OCI-LY1 (cell line): ENCODE results near the gene SV2C.

Experiments
- H2AFZ ChIP-seq: fragments of 200-600 bp; sonication (generic), shearing (Covaris generic); 2 replicates; pipeline ENCODE4 v1.6.0; 2014; ENCODE audit warnings: antibody characterized with exemption, mild to moderate bottlenecking, low read length
- H3F3A ChIP-seq: fragments of 200-600 bp; sonication (generic), shearing (Covaris generic); 2 replicates; pipeline ENCODE4 v1.6.0; 2014; ENCODE audit warnings: mild to moderate bottlenecking, antibody characterized with exemption, low read length, moderate library complexity; ENCODE audit not compliant: insufficient read depth
- H3K27ac ChIP-seq: fragments of 200-600 bp; sonication (generic); 2 replicates; pipeline ENCODE4 v1.5.1; 2014; ENCODE audit warnings: low read length, mixed run types, mild to moderate bottlenecking, low read depth; ENCODE audit not compliant: poor library complexity, severe bottlenecking
- H3K27me3 ChIP-seq: fragments of 200-600 bp; sonication (generic); 2 replicates; pipeline ENCODE4 v1.6.0; 2014; ENCODE audit warnings: antibody characterized with exemption, mild to moderate bottlenecking, low read length, moderate library complexity; ENCODE audit not compliant: insufficient read depth
- H3K36me3 ChIP-seq: fragments of 200-600 bp; sonication (generic); 2 replicates; pipeline ENCODE4 v1.6.1; 2014; ENCODE audit warnings: mild to moderate bottlenecking, antibody characterized with exemption, low read length, moderate library complexity, mixed read lengths; ENCODE audit not compliant: insufficient read depth
- H3K4me1 ChIP-seq: fragments of 200-600 bp; sonication (generic); 2 replicates; pipeline ENCODE4 v1.5.1; 2014; ENCODE audit warnings: mild to moderate bottlenecking, low read length, moderate library complexity; ENCODE audit not compliant: insufficient read depth, severe bottlenecking
- H3K4me2 ChIP-seq: fragments of 200-600 bp; sonication (generic), shearing (Covaris generic); 2 replicates; pipeline ENCODE4 v1.6.1; 2014; ENCODE audit warnings: low read length
- H3K4me3 ChIP-seq: fragments of 200-600 bp; sonication (generic); 2 replicates; pipeline ENCODE4 v1.5.1; 2014; ENCODE audit warnings: low read length, low read depth, mild to moderate bottlenecking, mixed read lengths; ENCODE audit not compliant: poor library complexity, severe bottlenecking
- H3K79me2 ChIP-seq: fragments of 200-600 bp; shearing (Covaris generic); 2 replicates; pipeline ENCODE4 v1.6.1; 2016; ENCODE audit warnings: mixed run types, low read length, mixed read lengths; ENCODE audit not compliant: insufficient read depth
- H3K9ac ChIP-seq: fragments of 200-600 bp; sonication (generic), shearing (Covaris generic); 2 replicates; pipeline ENCODE4 v1.6.1; 2014; ENCODE audit warnings: mild to moderate bottlenecking, low read length, mixed read lengths
- H3K9me2 ChIP-seq: fragments of 200-600 bp; sonication (generic), shearing (Covaris generic); 2 replicates; pipeline ENCODE4 v1.6.1; 2014; ENCODE audit warnings: low read depth, mild to moderate bottlenecking, low read length, mixed read lengths
- H3K9me3 ChIP-seq: fragments of 200-600 bp; shearing (Covaris generic); 2 replicates; pipeline ENCODE4 v1.6.1; 2014; ENCODE audit warnings: low read length, mixed read lengths
- H4K20me1 ChIP-seq: fragments of 200-600 bp; sonication (generic), shearing (Covaris generic); 2 replicates; pipeline ENCODE4 v1.6.0; 2016; ENCODE audit warnings: mild to moderate bottlenecking, low read length; ENCODE audit not compliant: insufficient read depth
- EZH2 ChIP-seq: fragments of 200-600 bp; sonication (generic), shearing (Covaris generic); IDR thresholded peaks from 2 replicates; pipeline ENCODE4 v1.8.0; 2017; ENCODE audit warnings: borderline replicate concordance, mixed run types, mild to moderate bottlenecking, antibody characterized with exemption, low read length, moderate library complexity, mixed read lengths
- TF ChIP-seq, protein P1 (sequence below): fragments of 200-600 bp; sonication (generic), shearing (Covaris generic); IDR thresholded peaks from 2 replicates; pipeline ENCODE4 v1.5.1; 2017; ENCODE audit warnings: mild to moderate bottlenecking, antibody characterized with exemption, low read length, moderate library complexity, mixed read lengths

The SV2C gene

DNA sequence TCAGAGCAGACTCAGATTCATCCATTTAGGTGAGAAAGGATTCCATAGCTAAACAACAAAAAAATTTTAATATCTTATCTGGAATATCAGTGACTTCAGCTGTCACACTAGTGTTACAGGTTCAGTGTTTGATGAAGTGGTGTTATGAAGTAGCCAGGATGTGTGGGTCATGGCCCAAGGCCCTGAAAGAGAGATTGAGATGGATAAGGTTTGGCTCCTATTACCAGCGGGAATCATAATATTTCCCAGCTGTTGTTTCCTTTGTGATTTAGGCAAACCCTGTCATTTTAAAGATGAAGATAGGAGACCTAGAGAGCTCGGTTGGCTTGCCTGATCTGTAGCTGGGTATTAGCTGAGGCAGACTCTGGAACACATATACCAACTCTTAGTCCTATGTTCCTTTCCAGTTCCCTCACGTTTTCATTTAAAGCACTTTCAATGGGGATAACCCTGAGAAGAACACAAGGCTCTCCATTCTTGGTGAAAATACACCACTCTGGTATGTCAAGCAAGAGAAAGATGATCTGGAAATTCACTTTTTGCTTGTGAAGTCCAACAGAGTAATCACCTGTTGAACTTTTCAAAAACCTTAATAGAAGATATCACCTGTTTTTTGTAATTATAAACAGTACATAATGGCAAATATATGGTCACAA is 54.8 kb downstream of the SV2C start:
- Histone ChIP-seq H3K27ac (no peak overlapping the region), H3K27me3 (no peaks in the 10 kb centered on the region), H3K9ac (no peak overlapping the region), H3F3A (no peaks in the 10 kb centered on the region), H2AFZ (no peak overlapping the region), H3K79me2 (no peaks in the 10 kb centered on the region), H3K9me3 (no peaks in the 10 kb centered on the region), H4K20me1 (no peaks in the 10 kb centered on the region), H3K4me3 (no peak overlapping the region), H3K9me2 (no peaks in the 10 kb centered on the region), H3K4me1 (no peaks in the 10 kb centered on the region), H3K4me2 (no peak overlapping the region), H3K36me3 (no peaks in the 10 kb centered on the region)
- TF ChIP-seq EZH2 = no peak
- TF ChIP-seq, protein P1, sequence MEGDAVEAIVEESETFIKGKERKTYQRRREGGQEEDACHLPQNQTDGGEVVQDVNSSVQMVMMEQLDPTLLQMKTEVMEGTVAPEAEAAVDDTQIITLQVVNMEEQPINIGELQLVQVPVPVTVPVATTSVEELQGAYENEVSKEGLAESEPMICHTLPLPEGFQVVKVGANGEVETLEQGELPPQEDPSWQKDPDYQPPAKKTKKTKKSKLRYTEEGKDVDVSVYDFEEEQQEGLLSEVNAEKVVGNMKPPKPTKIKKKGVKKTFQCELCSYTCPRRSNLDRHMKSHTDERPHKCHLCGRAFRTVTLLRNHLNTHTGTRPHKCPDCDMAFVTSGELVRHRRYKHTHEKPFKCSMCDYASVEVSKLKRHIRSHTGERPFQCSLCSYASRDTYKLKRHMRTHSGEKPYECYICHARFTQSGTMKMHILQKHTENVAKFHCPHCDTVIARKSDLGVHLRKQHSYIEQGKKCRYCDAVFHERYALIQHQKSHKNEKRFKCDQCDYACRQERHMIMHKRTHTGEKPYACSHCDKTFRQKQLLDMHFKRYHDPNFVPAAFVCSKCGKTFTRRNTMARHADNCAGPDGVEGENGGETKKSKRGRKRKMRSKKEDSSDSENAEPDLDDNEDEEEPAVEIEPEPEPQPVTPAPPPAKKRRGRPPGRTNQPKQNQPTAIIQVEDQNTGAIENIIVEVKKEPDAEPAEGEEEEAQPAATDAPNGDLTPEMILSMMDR = no peak

DNA sequence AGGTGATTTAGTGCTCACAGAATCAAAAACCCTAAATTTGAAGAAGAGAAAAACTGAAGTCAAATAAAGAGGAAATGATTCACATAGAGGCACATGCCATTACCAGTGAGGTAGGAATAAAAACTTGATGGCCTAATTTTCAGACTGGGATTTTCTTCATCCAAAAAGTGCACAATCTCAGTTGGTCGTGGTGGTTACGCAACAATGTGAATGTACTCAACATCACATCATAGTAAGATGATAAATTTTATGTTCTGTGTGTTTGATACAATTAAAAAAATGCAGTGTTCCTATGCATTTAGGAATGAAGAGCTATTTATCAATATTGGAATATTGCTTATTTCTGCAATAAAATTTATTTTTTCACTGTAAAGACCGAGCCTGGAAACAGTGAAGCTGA is 60.7 kb downstream of the SV2C start:
- Histone ChIP-seq H4K20me1 (no peaks in the 10 kb centered on the region), H3F3A (no peaks in the 10 kb centered on the region), H3K9ac (no peak overlapping the region), H3K27me3 (no peaks in the 10 kb centered on the region), H2AFZ (no peak overlapping the region), H3K36me3 (no peaks in the 10 kb centered on the region), H3K4me2 (no peak overlapping the region), H3K9me3 (no peaks in the 10 kb centered on the region), H3K79me2 (no peaks in the 10 kb centered on the region), H3K9me2 (no peaks in the 10 kb centered on the region), H3K4me1 (no peaks in the 10 kb centered on the region), H3K4me3 (no peak overlapping the region), H3K27ac (no peak overlapping the region)
- TF ChIP-seq EZH2 = no peak
- TF ChIP-seq, protein P1 = no peak

DNA sequence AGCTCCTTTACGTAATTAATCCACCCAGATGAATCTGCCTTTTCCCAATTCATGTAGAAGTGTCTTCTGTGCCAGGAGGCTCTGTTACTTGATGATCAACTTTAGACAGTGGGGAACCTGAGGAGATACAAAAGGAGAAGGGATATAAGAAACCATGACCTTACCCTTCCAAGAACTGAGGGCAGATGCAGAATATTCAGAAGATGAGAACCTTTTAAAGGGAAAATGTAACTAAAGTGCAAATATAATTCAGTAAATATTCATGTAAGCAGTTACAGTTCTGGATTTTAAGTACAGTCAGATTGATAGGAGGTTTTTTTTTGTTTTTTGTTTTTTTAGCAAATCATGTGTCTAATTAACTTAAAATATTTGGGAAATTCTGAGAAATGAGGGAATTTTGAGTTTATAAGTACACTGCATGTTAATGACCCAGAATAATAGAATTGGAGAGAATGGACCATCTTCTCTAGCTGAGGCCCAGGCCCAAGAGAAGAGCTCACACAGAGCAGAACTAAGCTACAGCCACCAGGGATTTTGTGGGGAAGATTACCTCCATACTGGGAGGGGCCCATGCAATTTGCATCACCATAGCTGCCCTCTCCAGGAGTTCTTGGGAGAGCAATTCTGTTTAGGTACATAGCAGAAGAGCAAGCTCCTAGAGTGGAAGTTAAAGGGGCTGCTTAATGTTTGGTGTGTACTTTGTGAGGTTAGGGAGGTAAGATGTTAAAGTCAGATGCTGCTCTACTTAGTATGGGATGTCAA is 61.5 kb downstream of the SV2C start:
- Histone ChIP-seq H3K36me3 (no peaks in the 10 kb centered on the region), H3K4me3 (no peak overlapping the region), H3K27ac (no peak overlapping the region), H4K20me1 (no peaks in the 10 kb centered on the region), H3K9me2 (no peaks in the 10 kb centered on the region), H3K27me3 (no peaks in the 10 kb centered on the region), H3K79me2 (no peaks in the 10 kb centered on the region), H2AFZ (no peak overlapping the region), H3K4me1 (no peaks in the 10 kb centered on the region), H3K9me3 (no peaks in the 10 kb centered on the region), H3K4me2 (no peak overlapping the region), H3F3A (no peaks in the 10 kb centered on the region), H3K9ac (no peak overlapping the region)
- TF ChIP-seq, protein P1 = no peak
- TF ChIP-seq EZH2 = no peak
